ENCODE measurements around the gene DCAKD.

DCAKD gene, protein sequence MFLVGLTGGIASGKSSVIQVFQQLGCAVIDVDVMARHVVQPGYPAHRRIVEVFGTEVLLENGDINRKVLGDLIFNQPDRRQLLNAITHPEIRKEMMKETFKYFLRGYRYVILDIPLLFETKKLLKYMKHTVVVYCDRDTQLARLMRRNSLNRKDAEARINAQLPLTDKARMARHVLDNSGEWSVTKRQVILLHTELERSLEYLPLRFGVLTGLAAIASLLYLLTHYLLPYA

DNA sequence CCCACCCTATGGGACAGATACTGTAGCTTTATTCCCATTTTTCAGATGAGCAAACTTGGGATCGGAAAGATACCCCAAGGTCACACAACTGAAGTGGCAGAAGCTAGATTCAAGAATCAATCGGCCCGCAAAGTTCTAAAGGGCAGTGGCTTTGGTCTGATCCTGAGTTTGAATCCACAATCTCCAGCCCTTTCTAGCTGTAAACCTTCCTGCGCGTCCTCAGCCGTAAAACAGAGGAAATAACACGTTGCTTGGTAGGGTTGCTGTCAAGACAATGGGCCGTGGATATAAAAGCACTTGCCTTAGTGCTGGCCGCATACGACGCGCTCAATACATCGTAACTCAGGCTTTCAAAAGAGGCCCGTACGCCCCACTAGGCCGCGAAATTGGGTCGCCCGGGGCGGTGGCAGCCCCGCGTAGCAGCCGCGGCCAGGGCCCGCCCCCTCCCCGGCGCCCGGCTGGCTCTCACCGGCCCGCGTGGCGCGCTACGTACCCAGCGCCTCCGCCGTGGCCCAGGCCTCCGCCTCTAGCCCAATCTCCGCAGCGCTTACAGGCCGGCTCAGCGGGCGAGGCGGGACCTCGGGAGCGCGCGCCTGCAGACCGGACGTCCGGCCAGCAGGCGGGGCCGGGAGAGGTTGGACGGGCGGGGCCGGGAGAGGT lies at the start of gene DCAKD:
Gene DCAKD (minus strand): TSS at position 573 of the 660 bp plus-strand sequence. CDS start 16,747 bp downstream, outside the sequence.
- no peaks in the 10 kb centered on the region for H3K9me3 ChIP-seq (ENCODE audit: control insufficient read depth, insufficient read depth, low read length)
- no peaks in the 10 kb centered on the region for H3K27me3 ChIP-seq (ENCODE audit: control insufficient read depth, insufficient read depth, low read length)
- H3K4me1 ChIP-seq (ENCODE audit: control insufficient read depth, insufficient read depth, low read length): 0 out of 2 replicates have a peak, but pooled peaks cover 1% of the 10 kb centered on the region
- no peaks in the 10 kb centered on the region for H3K36me3 ChIP-seq (ENCODE audit: control insufficient read depth, insufficient read depth, low read length)
- DNase-seq (ENCODE audit: low read depth, low spot score): peak; percentile 67
- peak within 1 kb of the TSS; percentile 97 for H3K4me3 ChIP-seq (ENCODE audit: low read length)
- no CpG with 5 or more reads among the region's 56 CpGs for WGBS (ENCODE audit: insufficient coverage, insufficient read length)
- no peak within 1 kb of the TSS for H3K27ac ChIP-seq (ENCODE audit: low read length)

DNA sequence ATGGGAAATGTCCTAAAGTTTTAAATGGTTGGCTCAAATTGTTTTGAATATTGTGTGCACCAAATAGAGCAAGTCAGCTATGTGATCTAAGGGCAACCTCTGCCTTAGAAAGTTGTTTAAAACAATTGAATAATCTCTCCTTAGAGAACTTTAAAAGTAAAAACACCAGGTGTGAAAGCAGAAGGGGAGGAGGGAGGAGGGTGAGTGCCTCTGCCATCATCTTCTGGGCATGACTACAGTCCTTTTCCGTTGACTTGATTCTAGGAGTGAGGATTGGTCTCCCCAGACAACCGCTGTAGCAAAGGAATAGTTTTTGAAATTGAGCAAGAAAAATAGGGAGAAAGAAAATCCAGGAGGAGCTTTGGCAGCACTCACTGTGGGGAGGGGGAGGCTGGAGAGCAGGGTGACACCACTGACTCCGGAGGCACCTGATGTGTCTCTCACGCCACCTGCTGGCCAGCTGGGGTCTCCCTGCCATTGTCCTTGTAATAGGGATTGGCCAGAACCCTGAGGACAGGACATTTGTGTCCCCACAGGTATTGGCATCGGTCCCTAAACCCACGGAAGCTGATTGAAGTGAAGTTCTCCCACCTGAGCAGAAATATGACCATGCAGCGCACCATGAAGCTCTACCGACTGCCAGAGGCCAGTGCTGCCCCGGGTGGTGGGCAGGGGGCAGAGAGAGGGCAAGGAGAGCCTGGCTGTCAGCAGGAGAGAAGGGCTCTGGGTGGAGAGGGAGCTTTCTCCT lies 47.6 kb upstream of the DCAKD start:
- DNase-seq (ENCODE audit: low read depth, low spot score): peak; percentile 58
- Histone ChIP-seq H3K36me3 (ENCODE audit: control insufficient read depth, insufficient read depth, low read length) (peaks cover 46% of the 10 kb centered on the region), H3K4me1 (ENCODE audit: control insufficient read depth, insufficient read depth, low read length) (no peaks in the 10 kb centered on the region), H3K4me3 (ENCODE audit: low read length) (no peak overlapping the region), H3K27me3 (ENCODE audit: control insufficient read depth, insufficient read depth, low read length) (no peaks in the 10 kb centered on the region), H3K9me3 (ENCODE audit: control insufficient read depth, insufficient read depth, low read length) (no peaks in the 10 kb centered on the region), H3K27ac (ENCODE audit: low read length) (no peak overlapping the region)
- no CpG with 5 or more reads among the region's 9 CpGs for WGBS (ENCODE audit: insufficient coverage, insufficient read length)

DNA sequence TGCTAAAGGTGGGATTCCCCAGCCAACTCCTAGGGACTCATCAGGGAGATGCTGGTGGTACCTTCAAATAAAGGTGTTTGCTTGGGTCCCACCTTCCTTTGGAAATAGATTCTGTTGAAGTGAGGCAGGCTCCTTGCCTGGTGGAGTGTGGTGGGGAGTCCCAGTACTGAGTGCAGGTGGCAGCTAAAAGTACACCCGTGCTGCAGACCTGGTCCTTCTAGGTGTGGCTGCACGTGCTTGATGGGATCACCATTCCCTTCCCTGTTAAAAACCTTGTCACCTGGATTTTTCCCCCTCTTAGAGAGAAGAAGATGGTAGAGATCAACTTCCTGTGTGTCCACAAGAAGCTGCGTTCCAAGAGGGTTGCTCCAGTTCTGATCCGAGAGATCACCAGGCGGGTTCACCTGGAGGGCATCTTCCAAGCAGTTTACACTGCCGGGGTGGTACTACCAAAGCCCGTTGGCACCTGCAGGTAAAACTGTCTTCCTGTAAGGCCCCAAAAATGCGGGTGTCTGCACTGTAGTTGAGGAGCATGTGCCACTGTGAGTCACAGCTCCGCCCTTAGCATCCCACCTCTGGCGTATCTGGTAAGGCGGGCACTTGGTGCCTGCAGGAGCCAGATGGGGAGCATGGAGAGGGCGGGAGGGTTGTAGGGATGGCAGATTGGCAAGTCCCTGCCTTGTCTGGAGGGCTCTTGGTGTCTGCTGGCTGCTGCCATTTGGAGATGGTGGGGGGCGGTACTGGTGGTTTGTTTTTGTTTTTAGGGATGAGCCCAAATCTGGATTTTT lies 46.8 kb upstream of the DCAKD start:
- WGBS (ENCODE audit: insufficient coverage, insufficient read length): no CpG with 5 or more reads among the region's 13 CpGs
- no peak for DNase-seq (ENCODE audit: low read depth, low spot score)

DNA sequence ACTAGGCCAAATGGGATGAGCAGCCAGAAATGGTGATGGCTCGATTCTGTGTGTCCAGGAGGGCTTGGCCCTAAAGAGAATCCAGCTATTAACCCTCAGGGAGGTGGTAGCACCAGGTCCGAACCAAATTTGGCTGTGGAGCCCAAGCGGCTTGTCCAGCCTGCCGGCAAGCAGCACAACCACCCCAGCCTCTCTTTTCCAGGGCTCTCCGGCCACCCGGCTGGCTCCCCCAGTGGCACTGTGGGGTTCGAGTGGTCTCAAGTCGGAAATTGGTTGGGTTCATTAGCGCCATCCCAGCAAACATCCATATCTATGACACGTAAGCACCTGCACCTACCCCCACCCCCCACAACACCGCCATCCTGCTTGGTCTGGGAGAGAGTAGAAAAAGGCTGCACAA lies 45.5 kb upstream of the DCAKD start:
- H3K9me3 ChIP-seq (ENCODE audit: control insufficient read depth, insufficient read depth, low read length): no peaks in the 10 kb centered on the region
- peaks cover 34% of the 10 kb centered on the region; the same call in 1 of the 2 replicates for H3K36me3 ChIP-seq (ENCODE audit: control insufficient read depth, insufficient read depth, low read length)
- H3K27me3 ChIP-seq (ENCODE audit: control insufficient read depth, insufficient read depth, low read length): no peaks in the 10 kb centered on the region
- no CpG with 5 or more reads among the region's 11 CpGs for WGBS (ENCODE audit: insufficient coverage, insufficient read length)
- H3K4me1 ChIP-seq (ENCODE audit: control insufficient read depth, insufficient read depth, low read length): no peaks in the 10 kb centered on the region
- no peak overlapping the region for H3K27ac ChIP-seq (ENCODE audit: low read length)
- H3K4me3 ChIP-seq (ENCODE audit: low read length): no peak overlapping the region
- no peak for DNase-seq (ENCODE audit: low read depth, low spot score)

More for the DNA sequence above, 46.8 kb upstream of the DCAKD start:
- Histone ChIP-seq H3K4me1 (ENCODE audit: control insufficient read depth, insufficient read depth, low read length) (no peaks in the 10 kb centered on the region), H3K9me3 (ENCODE audit: control insufficient read depth, insufficient read depth, low read length) (no peaks in the 10 kb centered on the region), H3K27me3 (ENCODE audit: control insufficient read depth, insufficient read depth, low read length) (no peaks in the 10 kb centered on the region), H3K4me3 (ENCODE audit: low read length) (no peak overlapping the region), H3K36me3 (ENCODE audit: control insufficient read depth, insufficient read depth, low read length) (peaks cover 43% of the 10 kb centered on the region), H3K27ac (ENCODE audit: low read length) (no peak overlapping the region)

DNA sequence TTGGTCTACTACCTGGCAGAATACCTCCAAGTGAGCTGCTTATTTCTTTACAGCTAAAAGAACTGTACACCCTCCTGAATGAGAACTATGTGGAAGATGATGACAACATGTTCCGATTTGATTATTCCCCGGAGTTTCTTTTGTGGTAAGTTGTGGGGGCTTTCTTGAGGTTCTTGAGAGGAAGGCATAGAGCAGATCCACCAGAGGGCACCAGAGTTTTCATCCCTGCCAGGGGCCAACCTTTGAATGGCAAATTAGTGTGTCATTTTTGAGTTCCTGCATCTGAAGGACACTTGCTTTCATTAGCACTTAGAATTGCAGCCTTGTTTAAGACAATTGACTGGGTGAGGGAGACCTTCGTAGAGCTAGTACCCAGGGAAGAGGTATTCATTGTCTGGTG lies 44.7 kb upstream of the DCAKD start:
- WGBS (ENCODE audit: insufficient coverage, insufficient read length): no CpG with 5 or more reads among the region's 3 CpGs
- Histone ChIP-seq H3K9me3 (ENCODE audit: control insufficient read depth, insufficient read depth, low read length) (no peaks in the 10 kb centered on the region), H3K27ac (ENCODE audit: low read length) (no peak overlapping the region), H3K4me3 (ENCODE audit: low read length) (no peak overlapping the region), H3K27me3 (ENCODE audit: control insufficient read depth, insufficient read depth, low read length) (no peaks in the 10 kb centered on the region), H3K4me1 (ENCODE audit: control insufficient read depth, insufficient read depth, low read length) (peaks cover under 1% of the 10 kb centered on the region; the same call in 1 of the 2 replicates), H3K36me3 (ENCODE audit: control insufficient read depth, insufficient read depth, low read length) (peaks cover 33% of the 10 kb centered on the region; the same call in 1 of the 2 replicates)
- DNase-seq (ENCODE audit: low read depth, low spot score): no peak

DNA sequence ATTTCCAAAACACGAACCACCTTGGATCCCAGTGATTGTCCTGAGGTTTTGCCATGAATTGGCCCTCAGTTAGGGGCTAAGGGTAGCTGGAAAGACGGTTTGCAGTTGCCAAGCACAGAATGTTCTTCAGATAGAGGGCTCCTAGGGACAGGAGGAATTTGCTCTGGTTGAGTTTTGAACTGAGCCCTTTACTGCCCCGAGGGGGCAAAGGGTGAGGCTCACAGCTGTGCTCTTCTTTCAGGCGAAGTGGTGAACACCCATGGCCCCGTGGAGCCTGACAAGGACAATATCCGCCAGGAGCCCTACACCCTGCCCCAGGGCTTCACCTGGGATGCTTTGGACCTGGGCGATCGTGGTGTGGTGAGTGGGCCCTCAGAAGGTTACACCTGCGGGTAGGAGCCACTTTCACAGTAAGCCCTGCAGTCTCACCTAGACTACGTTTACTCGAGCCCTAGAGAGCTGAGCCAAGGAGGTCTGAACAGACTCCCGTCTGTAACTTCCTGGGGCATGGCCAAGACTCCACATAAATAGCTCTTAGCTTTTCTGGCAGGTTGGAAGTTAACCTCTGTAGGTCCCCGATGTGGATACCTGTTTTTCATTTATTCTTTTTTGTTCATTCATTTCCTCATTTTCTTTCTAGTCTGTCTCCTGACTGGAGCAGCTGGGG lies 42.1 kb upstream of the DCAKD start:
- no peak overlapping the region for H3K4me3 ChIP-seq (ENCODE audit: low read length)
- peaks cover 37% of the 10 kb centered on the region; the same call in 1 of the 2 replicates for H3K36me3 ChIP-seq (ENCODE audit: control insufficient read depth, insufficient read depth, low read length)
- no CpG with 5 or more reads among the region's 13 CpGs for WGBS (ENCODE audit: insufficient coverage, insufficient read length)
- peaks cover 2% of the 10 kb centered on the region; the same call in 1 of the 2 replicates for H3K4me1 ChIP-seq (ENCODE audit: control insufficient read depth, insufficient read depth, low read length)
- H3K27ac ChIP-seq (ENCODE audit: low read length): no peak overlapping the region
- DNase-seq (ENCODE audit: low read depth, low spot score): no peak
- H3K27me3 ChIP-seq (ENCODE audit: control insufficient read depth, insufficient read depth, low read length): no peaks in the 10 kb centered on the region
- H3K9me3 ChIP-seq (ENCODE audit: control insufficient read depth, insufficient read depth, low read length): no peaks in the 10 kb centered on the region

DNA sequence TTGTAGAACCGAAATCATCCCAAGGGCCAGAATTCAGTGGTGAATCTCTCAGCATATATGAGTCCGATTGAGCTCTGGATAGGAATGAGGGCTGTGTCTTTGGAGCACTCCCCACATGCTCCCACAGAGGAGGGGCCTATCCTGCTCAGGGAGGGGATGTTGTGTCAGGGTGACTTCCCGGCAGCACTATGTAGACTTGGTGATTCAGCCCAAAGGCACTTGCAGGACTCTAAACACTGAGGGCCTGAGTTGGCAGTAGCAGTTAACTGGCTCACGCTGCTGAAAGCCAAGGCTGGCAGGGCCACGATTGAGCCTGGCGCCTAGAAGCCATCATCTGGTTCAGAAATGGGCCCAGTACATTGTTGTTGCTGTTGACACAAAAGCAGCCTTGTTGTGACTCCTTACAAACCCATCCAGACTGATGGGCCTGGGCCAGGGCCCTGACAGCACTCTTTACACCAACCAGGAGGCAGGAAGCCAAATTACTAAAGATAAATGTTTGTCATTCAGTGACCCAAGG lies 41.5 kb upstream of the DCAKD start:
- no peak overlapping the region for H3K4me3 ChIP-seq (ENCODE audit: low read length)
- no peaks in the 10 kb centered on the region for H3K9me3 ChIP-seq (ENCODE audit: control insufficient read depth, insufficient read depth, low read length)
- H3K4me1 ChIP-seq (ENCODE audit: control insufficient read depth, insufficient read depth, low read length): peaks cover 2% of the 10 kb centered on the region; the same call in 1 of the 2 replicates
- no peak overlapping the region for H3K27ac ChIP-seq (ENCODE audit: low read length)
- peaks cover 32% of the 10 kb centered on the region for H3K36me3 ChIP-seq (ENCODE audit: control insufficient read depth, insufficient read depth, low read length)
- WGBS (ENCODE audit: insufficient coverage, insufficient read length): no CpG with 5 or more reads among the region's 6 CpGs
- H3K27me3 ChIP-seq (ENCODE audit: control insufficient read depth, insufficient read depth, low read length): no peaks in the 10 kb centered on the region
- no peak for DNase-seq (ENCODE audit: low read depth, low spot score)

DNA sequence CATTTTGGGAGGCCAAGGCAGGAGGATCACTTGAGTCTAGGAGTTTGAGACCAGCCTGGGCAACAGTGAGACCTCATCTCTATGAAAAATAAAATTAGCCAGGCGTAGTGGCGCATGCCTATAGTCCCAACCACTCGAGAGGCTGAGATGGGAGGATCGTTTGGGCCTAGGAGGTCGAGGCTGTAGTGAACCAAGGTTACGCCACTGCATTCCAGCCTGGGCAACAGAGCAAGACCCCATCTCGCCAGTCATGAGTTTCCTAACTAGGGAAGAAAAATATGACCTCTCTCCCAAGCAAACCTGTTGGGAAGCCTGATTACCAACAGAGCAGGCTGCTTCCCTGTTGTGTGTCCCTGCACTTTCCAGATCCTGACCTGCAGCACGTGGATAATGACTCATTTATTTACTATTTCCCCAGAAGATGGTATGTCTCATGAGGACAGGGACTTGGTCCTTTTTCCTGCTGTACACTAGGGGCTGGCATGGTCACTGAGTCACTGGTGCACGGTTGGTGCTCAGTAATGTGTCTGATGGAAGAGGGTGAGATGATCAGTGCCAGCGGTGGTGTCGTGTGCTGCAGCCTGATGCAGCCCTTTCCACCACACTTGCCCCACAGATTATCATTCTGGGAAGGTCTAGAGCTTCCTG lies 40.5 kb upstream of the DCAKD start:
- peaks cover 36% of the 10 kb centered on the region for H3K36me3 ChIP-seq (ENCODE audit: control insufficient read depth, insufficient read depth, low read length)
- no peak overlapping the region for H3K27ac ChIP-seq (ENCODE audit: low read length)
- no peaks in the 10 kb centered on the region for H3K9me3 ChIP-seq (ENCODE audit: control insufficient read depth, insufficient read depth, low read length)
- no peaks in the 10 kb centered on the region for H3K27me3 ChIP-seq (ENCODE audit: control insufficient read depth, insufficient read depth, low read length)
- peaks cover 2% of the 10 kb centered on the region; the same call in 1 of the 2 replicates for H3K4me1 ChIP-seq (ENCODE audit: control insufficient read depth, insufficient read depth, low read length)
- no CpG with 5 or more reads among the region's 11 CpGs for WGBS (ENCODE audit: insufficient coverage, insufficient read length)
- no peak overlapping the region for H3K4me3 ChIP-seq (ENCODE audit: low read length)
- DNase-seq (ENCODE audit: low read depth, low spot score): no peak

DNA sequence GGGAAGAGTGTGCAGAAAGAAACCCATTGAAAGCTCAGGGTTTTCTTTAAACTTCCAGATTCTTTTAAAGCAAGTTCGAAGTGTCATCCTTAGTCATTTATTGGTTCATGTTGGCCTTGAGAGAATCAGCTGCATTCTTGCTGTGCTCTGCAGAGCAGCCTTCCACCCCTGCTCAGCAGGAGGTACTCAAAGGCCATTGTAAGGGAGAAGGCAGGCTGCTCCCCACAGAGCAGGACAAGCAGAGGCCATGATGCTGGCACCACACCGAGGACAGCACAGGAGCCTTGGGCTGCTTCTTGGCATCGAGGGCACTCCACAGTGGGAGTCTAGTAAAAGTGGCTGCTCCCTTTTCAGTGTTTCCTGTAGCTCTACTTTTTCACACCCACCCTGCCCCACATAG lies 39.3 kb upstream of the DCAKD start:
- Histone ChIP-seq H3K36me3 (ENCODE audit: control insufficient read depth, insufficient read depth, low read length) (peaks cover 33% of the 10 kb centered on the region), H3K27ac (ENCODE audit: low read length) (no peak overlapping the region), H3K4me1 (ENCODE audit: control insufficient read depth, insufficient read depth, low read length) (peaks cover 2% of the 10 kb centered on the region; the same call in 1 of the 2 replicates), H3K27me3 (ENCODE audit: control insufficient read depth, insufficient read depth, low read length) (no peaks in the 10 kb centered on the region), H3K4me3 (ENCODE audit: low read length) (no peak overlapping the region), H3K9me3 (ENCODE audit: control insufficient read depth, insufficient read depth, low read length) (no peaks in the 10 kb centered on the region)
- no CpG with 5 or more reads among the region's 3 CpGs for WGBS (ENCODE audit: insufficient coverage, insufficient read length)
- no peak for DNase-seq (ENCODE audit: low read depth, low spot score)
